Loucy (cell line): ENCODE data around the gene KRTAP5-8.
"Not testable (repeated sequence)": the region's sequence is repeated elsewhere in the genome, so short reads cannot be mapped to it uniquely, and the experiment has no call there.

Experiments used
- H2AFZ ChIP-seq: fragments of 200-600 bp; sonication (generic); 2 replicates; pipeline ENCODE4 v1.6.0; 2016; ENCODE audit warnings: antibody characterized with exemption, mild to moderate bottlenecking, low read length, moderate library complexity
- H3F3A ChIP-seq: fragments of 200-600 bp; 2 replicates; pipeline ENCODE4 v1.6.0; 2016; ENCODE audit warnings: antibody characterized with exemption, low read depth, mild to moderate bottlenecking
- H3K27me3 ChIP-seq: fragments of 200-600 bp; sonication (generic); 2 replicates; pipeline ENCODE4 v1.6.1; 2014; ENCODE audit warnings: low read length, mild to moderate bottlenecking; ENCODE audit not compliant: insufficient read depth, poor library complexity, severe bottlenecking
- H3K36me3 ChIP-seq: fragments of 200-600 bp; sonication (generic); 2 replicates; pipeline ENCODE4 v1.6.1; 2016; ENCODE audit warnings: low read length; ENCODE audit not compliant: insufficient read depth
- H3K4me1 ChIP-seq: fragments of 200-600 bp; sonication (generic); 2 replicates; pipeline ENCODE4 v1.5.1; 2014; ENCODE audit warnings: low read length, mild to moderate bottlenecking; ENCODE audit not compliant: insufficient read depth, poor library complexity, severe bottlenecking
- H3K4me2 ChIP-seq: fragments of 200-600 bp; sonication (generic); 2 replicates; pipeline ENCODE4 v1.6.0; 2014; ENCODE audit warnings: antibody characterized with exemption, low read length, low read depth, mild to moderate bottlenecking; ENCODE audit not compliant: poor library complexity, severe bottlenecking
- H3K4me3 ChIP-seq: fragments of 200-600 bp; sonication (generic); 2 replicates; pipeline ENCODE4 v1.5.1; 2014; ENCODE audit warnings: low read length, mild to moderate bottlenecking, mixed read lengths; ENCODE audit not compliant: poor library complexity, severe bottlenecking
- H3K79me2 ChIP-seq: fragments of 200-600 bp; sonication (generic); 2 replicates; pipeline ENCODE4 v1.6.1; 2014; ENCODE audit warnings: low read length; ENCODE audit not compliant: insufficient read depth
- H3K9ac ChIP-seq: fragments of 200-600 bp; sonication (generic); 2 replicates; pipeline ENCODE4 v1.6.0; 2014; ENCODE audit warnings: mild to moderate bottlenecking, low read depth, low read length, moderate library complexity; ENCODE audit not compliant: poor library complexity, severe bottlenecking
- H3K9me2 ChIP-seq: fragments of 200-600 bp; sonication (generic); replicated peaks from 2 replicates; pipeline ENCODE4 v1.6.1; 2016; ENCODE audit warnings: low read depth, low read length, mixed read lengths
- H3K9me3 ChIP-seq: fragments of 200-600 bp; sonication (generic); 2 replicates; pipeline ENCODE4 v1.6.1; 2014; ENCODE audit warnings: mild to moderate bottlenecking, antibody characterized with exemption, low read length, low read depth; ENCODE audit not compliant: insufficient read depth
- H4K20me1 ChIP-seq: fragments of 200-600 bp; sonication (generic); 2 replicates; pipeline ENCODE4 v1.6.0; 2014; ENCODE audit warnings: antibody characterized with exemption, low read length, mild to moderate bottlenecking; ENCODE audit not compliant: insufficient read depth, poor library complexity, severe bottlenecking
- EZH2phosphoT487 ChIP-seq: fragments of 200-600 bp; IDR thresholded peaks from 2 replicates; pipeline ENCODE4 v1.6.1; 2018; ENCODE audit warnings: antibody characterized with exemption, mild to moderate bottlenecking, moderate library complexity, borderline replicate concordance
- TF ChIP-seq, protein P1 (sequence below): fragments of 200-600 bp; sonication (generic); conservative IDR thresholded peaks from 2 replicates; pipeline ENCODE4 v1.5.1; 2014; ENCODE audit warnings: mild to moderate bottlenecking, antibody characterized with exemption, low read length

Gene KRTAP5-8

DNA sequence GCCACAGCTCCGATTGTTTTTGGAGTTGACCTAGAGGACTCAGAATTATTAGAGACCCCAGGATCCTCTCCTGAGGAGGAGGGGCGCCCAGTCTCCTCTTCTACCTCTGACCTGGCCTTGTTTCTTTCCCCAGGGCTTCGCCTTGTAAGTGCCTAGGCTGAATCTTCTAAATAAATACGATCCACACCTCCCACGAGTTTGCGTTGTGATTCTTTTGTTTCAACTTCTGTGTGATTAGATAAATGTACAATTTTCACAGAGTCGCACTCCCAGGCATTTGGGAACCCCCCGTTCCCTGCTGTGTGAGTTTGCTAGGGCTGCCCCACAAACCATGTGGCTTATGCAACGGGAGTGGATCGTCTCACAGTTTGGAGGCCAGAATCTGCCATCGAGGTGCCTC lies 1.2 kb downstream of the KRTAP5-8 start:
- Histone ChIP-seq H2AFZ (no peak overlapping the region), H3K27me3 (no peaks in the 10 kb centered on the region), H3K9ac (no peak overlapping the region), H3K79me2 (no peaks in the 10 kb centered on the region), H3K36me3 (no peaks in the 10 kb centered on the region), H3K4me2 (no peak overlapping the region), H4K20me1 (no peaks in the 10 kb centered on the region), H3K9me3 (peaks cover 7% of the 10 kb centered on the region; the same call in 1 of the 2 replicates), H3F3A (no peaks in the 10 kb centered on the region), H3K9me2 (no peaks in the 10 kb centered on the region), H3K4me3 (no peak overlapping the region), H3K4me1 (no peaks in the 10 kb centered on the region)
- TF ChIP-seq, protein P1, sequence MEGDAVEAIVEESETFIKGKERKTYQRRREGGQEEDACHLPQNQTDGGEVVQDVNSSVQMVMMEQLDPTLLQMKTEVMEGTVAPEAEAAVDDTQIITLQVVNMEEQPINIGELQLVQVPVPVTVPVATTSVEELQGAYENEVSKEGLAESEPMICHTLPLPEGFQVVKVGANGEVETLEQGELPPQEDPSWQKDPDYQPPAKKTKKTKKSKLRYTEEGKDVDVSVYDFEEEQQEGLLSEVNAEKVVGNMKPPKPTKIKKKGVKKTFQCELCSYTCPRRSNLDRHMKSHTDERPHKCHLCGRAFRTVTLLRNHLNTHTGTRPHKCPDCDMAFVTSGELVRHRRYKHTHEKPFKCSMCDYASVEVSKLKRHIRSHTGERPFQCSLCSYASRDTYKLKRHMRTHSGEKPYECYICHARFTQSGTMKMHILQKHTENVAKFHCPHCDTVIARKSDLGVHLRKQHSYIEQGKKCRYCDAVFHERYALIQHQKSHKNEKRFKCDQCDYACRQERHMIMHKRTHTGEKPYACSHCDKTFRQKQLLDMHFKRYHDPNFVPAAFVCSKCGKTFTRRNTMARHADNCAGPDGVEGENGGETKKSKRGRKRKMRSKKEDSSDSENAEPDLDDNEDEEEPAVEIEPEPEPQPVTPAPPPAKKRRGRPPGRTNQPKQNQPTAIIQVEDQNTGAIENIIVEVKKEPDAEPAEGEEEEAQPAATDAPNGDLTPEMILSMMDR: no peak
- TF ChIP-seq EZH2phosphoT487: no peak

DNA sequence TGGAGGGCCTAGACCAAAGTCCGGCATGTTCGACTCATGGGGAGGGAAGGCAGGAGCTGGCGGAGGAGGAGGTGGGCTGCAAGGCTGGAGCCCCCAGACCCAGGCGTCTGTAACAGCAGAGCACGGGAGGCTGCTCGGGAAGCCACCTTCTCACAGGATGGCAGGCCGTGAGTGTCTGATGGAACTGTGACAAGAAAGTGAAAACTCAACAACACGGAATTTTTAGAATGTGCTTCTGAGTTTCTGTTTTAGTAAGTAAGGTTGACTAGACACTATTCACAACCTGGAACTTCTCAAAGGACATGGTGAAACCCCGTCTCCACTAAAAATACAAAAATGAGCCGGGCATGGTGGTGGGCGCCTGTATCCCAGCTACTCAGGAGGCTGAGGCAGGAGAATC lies 2.1 kb downstream of the KRTAP5-8 start:
- H3K9me3 ChIP-seq, H3K4me1 ChIP-seq, H2AFZ ChIP-seq, H3K4me2 ChIP-seq, H3K36me3 ChIP-seq, H3K9me2 ChIP-seq, H3K79me2 ChIP-seq, H3K4me3 ChIP-seq, H3K9ac ChIP-seq, H3F3A ChIP-seq, H4K20me1 ChIP-seq, H3K27me3 ChIP-seq: not testable (repeated sequence)

DNA sequence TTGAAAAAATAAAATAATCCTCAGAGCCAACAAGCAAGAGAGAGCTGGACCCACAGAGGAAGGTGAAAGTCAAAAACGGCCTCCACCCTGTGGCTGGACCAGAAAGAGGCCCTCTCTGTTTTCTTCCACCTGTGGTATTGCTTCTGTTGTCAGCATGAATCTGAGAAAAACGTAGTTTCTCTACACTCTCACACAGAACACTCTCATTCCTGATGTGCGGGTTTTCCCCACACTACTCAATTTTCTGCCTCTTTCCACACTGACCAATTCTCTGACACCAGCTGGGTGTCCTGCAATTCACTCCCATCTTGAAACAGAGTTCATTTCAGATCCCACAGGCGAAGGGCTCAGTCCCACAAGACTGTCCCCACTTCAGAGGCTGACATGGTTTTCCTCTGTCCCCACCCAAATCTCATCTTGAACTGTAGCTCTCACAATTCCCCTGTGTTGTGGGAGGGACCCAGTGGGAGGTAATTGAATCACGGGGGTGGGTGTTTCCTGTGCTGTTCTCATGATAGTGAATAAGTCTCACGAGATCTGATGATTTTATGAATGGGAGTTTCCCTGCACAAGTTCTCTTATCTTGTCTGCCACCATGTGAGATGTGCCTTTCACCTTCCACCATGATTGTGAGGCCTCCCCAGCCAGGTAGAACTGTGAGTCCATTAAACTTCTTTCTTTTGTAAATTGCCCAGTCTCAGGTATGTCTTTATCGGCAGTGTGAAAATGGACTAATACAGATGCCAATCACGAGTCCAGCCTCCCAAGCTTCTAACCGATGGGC lies 2.9 kb downstream of the KRTAP5-8 start:
- not testable (repeated sequence) for H3K4me3 ChIP-seq, H3K36me3 ChIP-seq, H3K9me3 ChIP-seq, H3K9me2 ChIP-seq, H3K79me2 ChIP-seq, H3K9ac ChIP-seq, H3F3A ChIP-seq, H2AFZ ChIP-seq, H3K4me2 ChIP-seq, H4K20me1 ChIP-seq, H3K4me1 ChIP-seq, H3K27me3 ChIP-seq

DNA sequence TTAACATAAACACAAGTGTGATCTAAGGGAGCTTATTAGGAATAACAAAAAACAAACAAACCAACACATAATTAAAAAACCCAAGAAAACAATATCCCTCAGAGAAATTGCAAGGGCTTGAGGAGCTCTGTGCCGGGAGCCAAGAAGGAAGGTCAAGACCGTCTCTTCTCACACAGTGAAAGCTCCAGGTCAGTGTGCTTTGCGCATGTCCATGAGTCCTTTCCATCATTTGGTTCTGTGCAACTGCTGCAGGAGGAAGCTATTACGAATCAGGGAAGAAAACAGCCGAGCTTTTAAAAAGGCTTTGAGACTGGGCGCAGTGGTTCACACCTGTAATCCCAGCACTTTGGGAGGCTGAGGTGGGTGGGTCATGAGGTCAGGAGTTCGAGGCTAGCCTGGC lies 4.6 kb downstream of the KRTAP5-8 start:
- Histone ChIP-seq H3K4me3 (no peak overlapping the region), H3K36me3 (no peaks in the 10 kb centered on the region)

More for the DNA sequence above, 4.6 kb downstream of the KRTAP5-8 start:
- H2AFZ ChIP-seq: no peak overlapping the region
- H3K79me2 ChIP-seq: no peaks in the 10 kb centered on the region
- no peak overlapping the region for H3K4me2 ChIP-seq
- H3K9me3 ChIP-seq: peaks cover 7% of the 10 kb centered on the region; the same call in 1 of the 2 replicates
- TF ChIP-seq, protein P1: no peak
- TF ChIP-seq EZH2phosphoT487: no peak
- H3F3A ChIP-seq: no peaks in the 10 kb centered on the region
- H3K9ac ChIP-seq: no peak overlapping the region
- H3K4me1 ChIP-seq: no peaks in the 10 kb centered on the region
- no peaks in the 10 kb centered on the region for H4K20me1 ChIP-seq
- no peaks in the 10 kb centered on the region for H3K9me2 ChIP-seq
- H3K27me3 ChIP-seq: no peaks in the 10 kb centered on the region
